ENCODE measurements around the gene TDP1. TPM values are rescaled to one million over a fixed set of nuclear protein-coding genes. Genes with fewer than 3 reads are reported as not detected.

Gene TDP1
- total RNA-seq, 2 experiments from 2014 or later: 51.9 to 59.8 TPM

- H3K4me3 Mint-ChIP-seq: no peak overlapping the region
- Histone ChIP-seq H3K27ac (ENCODE audit: low read depth in 1 of 2, low read length in 2 of 2) (no peak overlapping the region), H3K4me1 (ENCODE audit: insufficient read depth, low read length) (no peaks in the 10 kb centered on the region), H3K27me3 (ENCODE audit: control insufficient read depth in 1 of 2, insufficient read depth in 2 of 2, low read length in 2 of 2) (no peaks in the 10 kb centered on the region), H3K36me3 (ENCODE audit: insufficient read depth, low read length) (no peaks in the 10 kb centered on the region), H3K4me3 (ENCODE audit: low read length) (no peak overlapping the region), H3K9me3 (ENCODE audit: control insufficient read depth in 1 of 2, insufficient read depth in 1 of 2, low read length in 2 of 2) (no peaks in the 10 kb centered on the region)
- no peaks in the 10 kb centered on the region for H3K27me3 Mint-ChIP-seq
- H3K9me3 Mint-ChIP-seq: no peaks in the 10 kb centered on the region
- intact Hi-C loops (cut with DNase I, micrococcal nuclease): loop anchor here (5.0 kb wide), 1 partner anchor 36 kb away; no protein-coding TSS in a partner anchor
- no peak for DNase-seq
- no peaks in the 10 kb centered on the region for H3K4me1 Mint-ChIP-seq (ENCODE audit: low read depth)
- H3K36me3 Mint-ChIP-seq (ENCODE audit: low read depth): no peaks in the 10 kb centered on the region
- H3K27ac Mint-ChIP-seq: no peak overlapping the region
- TF ChIP-seq, protein P1, sequence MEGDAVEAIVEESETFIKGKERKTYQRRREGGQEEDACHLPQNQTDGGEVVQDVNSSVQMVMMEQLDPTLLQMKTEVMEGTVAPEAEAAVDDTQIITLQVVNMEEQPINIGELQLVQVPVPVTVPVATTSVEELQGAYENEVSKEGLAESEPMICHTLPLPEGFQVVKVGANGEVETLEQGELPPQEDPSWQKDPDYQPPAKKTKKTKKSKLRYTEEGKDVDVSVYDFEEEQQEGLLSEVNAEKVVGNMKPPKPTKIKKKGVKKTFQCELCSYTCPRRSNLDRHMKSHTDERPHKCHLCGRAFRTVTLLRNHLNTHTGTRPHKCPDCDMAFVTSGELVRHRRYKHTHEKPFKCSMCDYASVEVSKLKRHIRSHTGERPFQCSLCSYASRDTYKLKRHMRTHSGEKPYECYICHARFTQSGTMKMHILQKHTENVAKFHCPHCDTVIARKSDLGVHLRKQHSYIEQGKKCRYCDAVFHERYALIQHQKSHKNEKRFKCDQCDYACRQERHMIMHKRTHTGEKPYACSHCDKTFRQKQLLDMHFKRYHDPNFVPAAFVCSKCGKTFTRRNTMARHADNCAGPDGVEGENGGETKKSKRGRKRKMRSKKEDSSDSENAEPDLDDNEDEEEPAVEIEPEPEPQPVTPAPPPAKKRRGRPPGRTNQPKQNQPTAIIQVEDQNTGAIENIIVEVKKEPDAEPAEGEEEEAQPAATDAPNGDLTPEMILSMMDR (IDR thresholded peaks at IDR 0.05): no peak
- ChIA-PET POLR2A (interaction anchor here (0.7 to 1.4 kb wide), 2 partner anchors 10 to 23 kb away, joined by 3 read pairs; no protein-coding TSS in a partner anchor), CTCF (no interaction called here)
- ATAC-seq (ENCODE audit: poor library complexity): no peak
These were observed 19.0 kb upstream of the TDP1 start for GRCh38 chr14:89936654-89937185.

DNA sequence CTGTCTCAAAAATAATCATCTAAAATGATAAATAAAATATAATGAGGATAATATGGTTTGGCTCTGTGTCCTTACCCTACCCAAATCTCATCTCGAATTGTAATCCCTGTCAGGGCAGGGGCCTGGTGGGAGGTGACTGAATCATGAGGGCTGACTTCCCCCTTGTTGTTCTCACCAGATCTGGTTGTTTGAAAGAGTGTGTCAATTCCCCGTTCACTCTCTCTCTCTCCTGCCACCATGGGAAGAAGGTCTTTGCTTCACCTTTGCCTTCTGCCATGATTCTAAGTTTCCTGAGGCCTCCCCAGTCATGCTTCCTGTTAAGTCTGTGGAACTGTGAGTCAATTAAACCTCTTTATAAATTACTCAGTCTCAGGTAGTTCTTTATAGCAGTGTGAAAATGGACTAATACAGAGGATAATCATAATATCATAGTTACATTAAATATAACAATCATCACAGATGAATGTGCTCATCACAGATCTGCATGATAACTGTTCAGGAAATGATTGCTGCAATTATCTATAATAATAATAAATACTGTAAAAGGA lies 13.8 kb upstream of the TDP1 start:
- Mint-ChIP-seq H3K27ac (no peak overlapping the region), H3K9me3 (no peaks in the 10 kb centered on the region), H3K36me3 (ENCODE audit: low read depth) (no peaks in the 10 kb centered on the region), H3K4me3 (no peak overlapping the region), H3K4me1 (ENCODE audit: low read depth) (no peaks in the 10 kb centered on the region), H3K27me3 (no peaks in the 10 kb centered on the region)
- no peak for ATAC-seq (ENCODE audit: poor library complexity)
- POLR2A ChIA-PET: no interaction called here
- Histone ChIP-seq H3K27ac (ENCODE audit: low read depth in 1 of 2, low read length in 2 of 2) (no peak overlapping the region), H3K9me3 (ENCODE audit: control insufficient read depth in 1 of 2, insufficient read depth in 1 of 2, low read length in 2 of 2) (no peaks in the 10 kb centered on the region), H3K4me1 (ENCODE audit: insufficient read depth, low read length) (no peaks in the 10 kb centered on the region), H3K4me3 (ENCODE audit: low read length) (no peak overlapping the region), H3K36me3 (ENCODE audit: insufficient read depth, low read length) (no peaks in the 10 kb centered on the region), H3K27me3 (ENCODE audit: control insufficient read depth in 1 of 2, insufficient read depth in 2 of 2, low read length in 2 of 2) (no peaks in the 10 kb centered on the region)
- DNase-seq: no peak
- TF ChIP-seq, protein P1 (IDR thresholded peaks at IDR 0.05): no peak
- CTCF ChIA-PET: no interaction called here
- intact Hi-C loops (cut with DNase I, micrococcal nuclease): loop anchor here in 1 of 2 experiments (10.0 kb wide), 1 partner anchor 753 kb away; no protein-coding TSS in a partner anchor

DNA sequence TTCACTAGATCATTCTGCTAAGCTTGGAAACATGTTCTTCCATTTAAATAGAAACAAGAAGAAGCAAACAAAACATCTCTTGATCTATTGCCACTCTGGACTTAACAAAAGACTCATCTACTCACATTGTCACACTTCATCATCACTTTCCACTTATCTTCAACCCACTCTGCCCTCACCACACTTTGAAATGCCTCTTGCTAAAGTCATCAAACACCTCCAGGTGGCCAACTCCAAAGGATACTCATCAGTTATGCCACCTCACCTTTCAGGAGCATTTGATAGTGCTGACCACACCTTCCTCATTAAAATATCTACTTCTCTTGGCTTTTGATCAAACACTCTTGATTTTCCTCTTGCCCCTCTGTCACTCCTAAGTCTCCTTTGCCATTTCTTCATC lies 8.4 kb upstream of the TDP1 start:
- no peaks in the 10 kb centered on the region for H3K4me1 Mint-ChIP-seq (ENCODE audit: low read depth)
- ChIA-PET CTCF (no interaction called here), POLR2A (interaction anchor here (1.2 kb wide), 1 partner anchor 9 kb away, joined by 3 read pairs; no protein-coding TSS in a partner anchor)
- no peaks in the 10 kb centered on the region for H3K36me3 Mint-ChIP-seq (ENCODE audit: low read depth)
- ATAC-seq (ENCODE audit: poor library complexity) (no peak), DNase-seq (no peak)
- no peak overlapping the region for H3K27ac Mint-ChIP-seq
- TF ChIP-seq, protein P1 (IDR thresholded peaks at IDR 0.05): no peak
- H3K4me3 Mint-ChIP-seq: no peak overlapping the region
- intact Hi-C loops (cut with DNase I, micrococcal nuclease): loop anchor here in 1 of 2 experiments (10.0 kb wide), 1 partner anchor 747 kb away; no protein-coding TSS in a partner anchor
- no peaks in the 10 kb centered on the region for H3K27me3 Mint-ChIP-seq
- no peak overlapping the region for H3K27ac ChIP-seq (ENCODE audit: low read depth in 1 of 2, low read length in 2 of 2)
- no peak overlapping the region for H3K4me3 ChIP-seq (ENCODE audit: low read length)
- no peaks in the 10 kb centered on the region for H3K9me3 Mint-ChIP-seq
- H3K36me3 ChIP-seq (ENCODE audit: insufficient read depth, low read length): no peaks in the 10 kb centered on the region
- no peaks in the 10 kb centered on the region for H3K27me3 ChIP-seq (ENCODE audit: control insufficient read depth in 1 of 2, insufficient read depth in 2 of 2, low read length in 2 of 2)
- no peaks in the 10 kb centered on the region for H3K4me1 ChIP-seq (ENCODE audit: insufficient read depth, low read length)
- no peaks in the 10 kb centered on the region for H3K9me3 ChIP-seq (ENCODE audit: control insufficient read depth in 1 of 2, insufficient read depth in 1 of 2, low read length in 2 of 2)

Data from CD4-positive, alpha-beta T cell (primary cell).